GM19463 (cell line): ENCODE results near the gene GTPBP6.
"Not testable (repeated sequence)": the region's sequence is repeated elsewhere in the genome, so short reads cannot be mapped to it uniquely, and the experiment has no call there.

ENCODE experiments used
- ATAC-seq: cut with Tn5 transposase; IDR thresholded peaks from one replicate; pipeline ENCODE4 v1.9.1; 2021; ENCODE audit warnings: mild to moderate bottlenecking, moderate library complexity; ENCODE audit not compliant: unreplicated experiment

The GTPBP6 gene

DNA sequence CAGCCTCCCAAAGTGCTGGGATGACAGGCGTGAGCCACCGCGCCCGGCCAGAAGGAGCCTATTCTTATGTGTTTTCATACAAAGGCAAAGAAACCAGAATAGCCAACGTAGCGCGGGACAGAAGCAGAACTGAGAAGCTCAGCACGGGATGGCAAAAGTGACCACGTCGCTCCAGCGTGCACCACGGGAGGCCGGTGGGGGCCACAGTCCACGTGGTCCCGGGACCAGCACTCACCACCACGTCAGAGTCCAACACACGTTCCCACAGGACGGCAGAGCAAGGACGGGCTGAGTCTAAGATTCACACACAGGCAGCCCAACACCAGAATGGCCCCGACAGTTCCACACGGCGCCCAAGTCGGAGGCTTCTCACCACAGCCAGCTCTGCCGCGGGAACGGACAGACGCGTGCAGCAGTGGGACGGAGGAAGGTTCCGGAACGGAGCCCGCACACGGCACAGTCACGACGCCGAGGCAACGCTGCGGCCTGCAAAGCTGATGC, 18.8 kb upstream of the GTPBP6 start:
- no peak for ATAC-seq

GRCh38 chrX:336227-336626, 17.6 kb upstream of the GTPBP6 start:
- no peak for ATAC-seq

DNA sequence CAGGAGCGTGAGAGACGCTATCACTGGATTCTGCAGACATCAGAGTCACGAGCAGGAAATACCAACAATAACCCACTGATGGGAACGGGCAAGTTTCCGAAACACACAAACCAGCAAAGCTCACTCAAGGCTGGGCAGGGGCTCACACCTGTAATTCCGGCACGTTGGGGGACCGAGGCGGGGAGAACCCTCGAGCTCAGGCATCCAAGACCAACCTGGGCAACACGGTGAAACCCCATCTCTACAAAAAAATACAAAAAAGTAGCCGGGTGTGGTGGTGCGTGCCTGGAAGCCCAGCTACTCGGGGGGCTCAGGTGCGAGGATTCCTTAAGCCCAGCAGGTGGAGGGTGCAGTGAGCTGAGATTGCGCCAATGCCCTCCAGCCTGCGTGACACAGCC, 17.2 kb upstream of the GTPBP6 start:
- ATAC-seq = no peak

DNA sequence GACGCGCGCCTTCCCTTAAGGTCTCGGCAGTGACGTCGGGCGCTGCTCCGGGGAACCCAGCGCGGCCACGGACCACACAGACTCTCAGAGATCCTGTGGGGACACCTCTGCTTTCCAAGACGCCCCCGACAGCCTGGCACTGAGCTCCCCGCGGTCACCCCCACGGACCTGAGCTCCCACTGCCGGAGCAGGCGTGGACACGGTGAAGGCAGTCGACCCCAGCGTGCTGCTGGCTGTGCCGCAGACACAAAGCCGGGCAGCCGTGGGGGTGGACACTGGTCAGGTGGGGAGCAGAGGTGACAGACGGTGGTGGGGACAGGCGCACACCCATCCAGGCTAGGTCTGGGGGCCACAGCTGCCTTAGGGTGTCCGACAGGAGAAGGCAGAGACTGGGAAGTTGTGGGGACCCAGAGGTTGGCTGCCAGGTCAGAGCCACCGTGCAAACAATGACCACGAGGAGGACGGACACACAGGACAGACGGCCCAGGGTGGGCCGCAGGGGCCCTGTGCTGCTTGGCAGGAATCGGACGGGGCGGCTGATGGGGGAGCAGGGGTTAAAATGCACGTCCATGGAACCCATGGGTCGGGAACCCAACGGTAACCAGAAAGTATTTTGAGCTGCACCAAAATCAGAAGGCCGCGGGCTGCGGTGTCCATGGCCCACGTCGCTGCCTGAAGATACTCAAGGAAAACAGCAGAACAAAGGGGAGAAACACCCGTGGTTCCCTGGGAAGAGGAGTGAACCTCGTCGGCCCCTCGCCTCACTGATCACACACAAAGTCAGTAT, 16.6 kb upstream of the GTPBP6 start:
- ATAC-seq = no peak

GRCh38 chrX:334331-334891, 15.8 kb upstream of the GTPBP6 start:
- no peak for ATAC-seq

GRCh38 chrX:333611-334311, 15.2 kb upstream of the GTPBP6 start:
- ATAC-seq = no peak

GRCh38 chrX:332916-333610, 14.5 kb upstream of the GTPBP6 start:
- ATAC-seq = no peak

GRCh38 chrX:332496-332860, 13.9 kb upstream of the GTPBP6 start:
- no peak for ATAC-seq

DNA sequence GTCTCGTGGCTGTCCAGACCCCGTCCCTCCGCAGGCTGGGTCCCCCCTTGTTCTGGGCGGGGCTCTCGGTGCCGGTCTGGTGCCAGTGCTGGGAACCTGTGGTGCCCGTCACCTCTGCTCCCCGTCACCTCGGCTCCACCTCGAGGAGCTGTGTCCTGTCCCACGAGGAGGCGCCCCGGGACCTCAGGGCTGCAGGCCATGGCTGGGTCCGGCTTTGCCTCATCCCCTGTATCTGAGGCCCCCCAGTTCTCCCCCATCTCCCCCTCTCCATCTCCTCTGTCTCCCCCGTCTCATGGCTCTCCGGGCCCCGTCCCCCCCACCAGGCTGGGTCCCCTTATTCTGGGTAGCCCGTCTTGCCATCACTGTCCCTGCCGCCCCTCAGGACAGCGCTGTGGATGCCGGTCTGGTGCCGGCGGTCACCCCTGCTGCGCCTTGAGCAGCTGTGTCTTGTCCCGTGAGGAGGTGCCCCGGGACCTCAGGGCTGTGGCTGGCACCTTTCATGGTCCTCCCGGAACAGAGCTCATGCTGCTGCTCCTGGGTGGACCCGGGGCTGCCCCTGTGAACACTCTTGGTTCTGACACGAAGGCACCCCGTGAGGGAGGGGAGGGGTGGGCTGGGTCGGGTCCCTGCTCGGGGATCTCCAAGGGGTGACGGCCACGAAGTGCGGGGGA, 13.4 kb upstream of the GTPBP6 start:
- ATAC-seq = no peak

GRCh38 chrX:331151-331824, 12.7 kb upstream of the GTPBP6 start:
- ATAC-seq = no peak

DNA sequence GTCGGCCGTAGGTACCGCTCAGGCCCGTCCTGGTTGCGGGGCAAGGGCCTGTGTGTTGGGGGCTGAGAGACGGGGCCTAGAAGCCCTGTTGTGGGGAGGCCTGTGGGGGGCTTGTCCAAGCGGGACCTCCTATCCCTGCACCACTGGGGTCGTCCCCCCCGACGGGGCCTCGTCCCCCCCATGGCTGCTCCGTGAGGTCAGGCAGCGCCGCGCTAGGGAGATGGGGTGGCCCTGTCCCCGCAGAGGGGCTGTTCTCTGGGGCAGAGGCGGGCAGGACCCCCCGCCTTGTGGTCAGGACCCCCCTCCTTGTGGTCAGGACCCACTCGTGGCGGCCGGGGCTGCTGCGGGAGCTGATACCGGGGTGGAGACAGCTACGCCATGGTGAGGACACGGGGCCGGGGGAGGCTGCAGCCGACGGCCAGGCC, 12.1 kb upstream of the GTPBP6 start:
- ATAC-seq = no peak

GRCh38 chrX:330141-330725, 11.6 kb upstream of the GTPBP6 start:
- ATAC-seq = not testable (repeated sequence)

DNA sequence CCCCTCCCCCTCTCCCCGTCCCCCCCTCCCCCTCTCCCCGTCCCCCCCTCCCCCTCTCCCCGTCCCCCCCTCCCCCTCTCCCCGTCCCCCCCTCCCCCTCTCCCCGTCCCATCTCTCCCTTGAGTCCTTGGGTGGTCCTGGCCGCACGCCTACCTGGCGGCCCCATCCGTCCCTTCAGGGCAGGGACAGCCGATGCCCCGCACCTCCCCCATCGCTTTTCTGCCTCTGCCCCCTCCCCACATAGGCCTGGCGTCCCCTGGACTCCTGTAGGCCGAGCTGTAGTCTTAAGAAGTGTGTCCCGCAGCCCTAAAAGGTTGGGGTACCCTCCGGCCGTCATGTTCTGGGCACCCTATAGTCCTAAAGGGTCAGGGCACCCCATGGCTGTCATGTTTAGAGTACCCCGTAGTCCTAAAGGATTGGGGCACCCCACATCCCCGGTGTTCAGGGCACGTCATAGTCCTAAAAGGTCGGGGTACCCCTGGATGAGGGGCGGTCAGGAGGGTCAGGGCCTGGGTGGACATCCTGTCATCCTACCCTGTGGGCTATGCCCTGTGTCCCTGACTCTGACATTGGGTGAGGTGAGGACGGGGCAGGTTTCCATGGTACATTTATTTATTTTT, 10.8 kb upstream of the GTPBP6 start:
- ATAC-seq = no peak

GRCh38 chrX:327660-328126, 9.1 kb upstream of the GTPBP6 start:
- no peak for ATAC-seq

GRCh38 chrX:324664-325063, 6.1 kb upstream of the GTPBP6 start:
- not testable (repeated sequence) for ATAC-seq

DNA sequence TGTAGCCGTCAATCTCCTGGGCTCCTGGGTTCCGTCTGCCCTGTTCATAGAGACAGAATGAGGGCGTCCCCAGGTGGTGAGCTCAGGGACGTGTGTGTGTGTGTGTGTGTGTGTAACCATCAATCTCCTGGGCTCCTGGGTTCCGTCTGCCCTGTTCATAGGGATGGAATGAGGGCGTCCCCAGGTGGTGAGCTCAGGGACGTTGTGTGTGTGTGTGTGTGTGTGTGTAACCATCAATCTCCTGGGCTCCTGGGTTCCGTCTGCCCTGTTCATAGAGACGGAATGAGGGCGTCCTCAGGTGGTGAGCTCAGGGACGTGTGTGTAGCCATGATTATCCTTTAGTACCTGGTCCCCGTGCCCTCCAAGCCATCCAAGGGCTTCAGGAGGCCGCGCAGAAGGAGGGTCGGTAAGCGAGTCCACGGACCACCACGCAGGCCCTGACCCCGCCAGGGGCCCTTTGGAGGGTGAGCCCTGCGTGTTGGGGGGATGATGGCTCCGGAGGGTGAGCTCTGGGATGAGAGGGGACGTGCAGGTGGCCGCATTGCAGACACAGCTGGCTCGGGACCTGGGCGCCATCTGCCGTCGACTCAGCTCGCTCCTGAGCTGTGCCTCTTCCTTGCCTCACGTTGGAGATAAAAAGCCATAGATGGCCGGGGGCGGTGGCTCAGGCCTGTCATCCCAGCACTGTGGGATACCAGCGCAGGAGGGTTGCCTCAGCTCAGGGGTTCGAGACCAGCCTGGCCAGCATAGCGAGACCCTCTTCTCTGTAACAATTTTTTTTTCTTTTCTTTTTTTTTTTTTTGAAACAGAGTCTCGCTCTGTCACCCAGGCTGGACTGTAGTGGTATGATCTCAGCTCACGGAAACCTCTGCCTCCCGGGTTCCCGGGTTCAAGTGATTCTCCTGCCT, 5.4 kb upstream of the GTPBP6 start:
- ATAC-seq = no peak

GRCh38 chrX:320126-320783, 1.7 kb upstream of the GTPBP6 start:
- no peak for ATAC-seq
